PC-9 (cell line): Measurements from ENCODE around the gene PAPSS1.

Source experiments
- EZH2 ChIP-seq: fragments of 200-600 bp; sonication (generic); IDR thresholded peaks from 2 replicates; pipeline ENCODE4 v1.8.0; 2017; ENCODE audit warnings: antibody characterized with exemption, low read depth
- TF ChIP-seq, protein P1 (sequence below): fragments of 200-600 bp; sonication (generic); conservative IDR thresholded peaks from 2 replicates; pipeline ENCODE4 v1.6.1; 2017; ENCODE audit warnings: mixed run types, antibody characterized with exemption, mild to moderate bottlenecking, moderate library complexity

DNA sequence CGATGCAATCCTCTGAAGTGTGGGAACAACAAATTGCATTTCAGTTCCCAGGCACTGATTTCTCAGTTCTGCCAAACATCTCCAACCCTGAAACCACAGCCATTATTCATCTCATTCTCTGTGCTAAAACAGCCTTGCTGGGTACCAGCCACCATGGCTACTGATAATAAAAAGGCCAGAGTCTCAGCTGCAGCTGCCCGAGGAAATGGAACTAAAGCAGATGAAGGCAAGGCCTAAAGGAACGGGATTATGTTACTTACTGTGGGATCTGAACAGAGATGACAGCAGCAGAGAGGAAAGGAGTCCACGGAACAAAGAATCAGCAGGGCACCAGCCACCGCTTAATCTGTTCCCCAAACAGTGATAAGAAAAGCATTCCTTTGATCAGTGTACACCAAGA is 155.7 kb downstream of the PAPSS1 start:
- TF ChIP-seq, protein P1, sequence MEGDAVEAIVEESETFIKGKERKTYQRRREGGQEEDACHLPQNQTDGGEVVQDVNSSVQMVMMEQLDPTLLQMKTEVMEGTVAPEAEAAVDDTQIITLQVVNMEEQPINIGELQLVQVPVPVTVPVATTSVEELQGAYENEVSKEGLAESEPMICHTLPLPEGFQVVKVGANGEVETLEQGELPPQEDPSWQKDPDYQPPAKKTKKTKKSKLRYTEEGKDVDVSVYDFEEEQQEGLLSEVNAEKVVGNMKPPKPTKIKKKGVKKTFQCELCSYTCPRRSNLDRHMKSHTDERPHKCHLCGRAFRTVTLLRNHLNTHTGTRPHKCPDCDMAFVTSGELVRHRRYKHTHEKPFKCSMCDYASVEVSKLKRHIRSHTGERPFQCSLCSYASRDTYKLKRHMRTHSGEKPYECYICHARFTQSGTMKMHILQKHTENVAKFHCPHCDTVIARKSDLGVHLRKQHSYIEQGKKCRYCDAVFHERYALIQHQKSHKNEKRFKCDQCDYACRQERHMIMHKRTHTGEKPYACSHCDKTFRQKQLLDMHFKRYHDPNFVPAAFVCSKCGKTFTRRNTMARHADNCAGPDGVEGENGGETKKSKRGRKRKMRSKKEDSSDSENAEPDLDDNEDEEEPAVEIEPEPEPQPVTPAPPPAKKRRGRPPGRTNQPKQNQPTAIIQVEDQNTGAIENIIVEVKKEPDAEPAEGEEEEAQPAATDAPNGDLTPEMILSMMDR: no peak
- no peak for TF ChIP-seq EZH2
